Smooth muscle cell (in vitro differentiated cells): Measurements from ENCODE around the gene SLC24A3. TPM values are rescaled to one million over a fixed set of nuclear protein-coding genes. Genes with fewer than 3 reads are reported as not detected.

ENCODE experiments used
- DNase-seq: peaks from one replicate; lab custom pipeline; 2025; ENCODE audit not compliant: unreplicated experiment; lab: John Stamatoyannopoulos, UW
- H2AFZ ChIP-seq: fragments of 200-600 bp; sonication (generic); 2 replicates; pipeline ENCODE4 v1.6.0; 2016; ENCODE audit warnings: antibody characterized with exemption, low read depth, mild to moderate bottlenecking
- H3F3A ChIP-seq: fragments of 200-600 bp; sonication (generic); 2 replicates; pipeline ENCODE4 v1.6.0; 2017; ENCODE audit warnings: antibody characterized with exemption, low read depth
- H3K27ac ChIP-seq: fragments of 200-600 bp; sonication (generic); 2 replicates; pipeline ENCODE4 v1.5.1; 2016; ENCODE audit warnings: low read depth, mild to moderate bottlenecking
- H3K27me3 ChIP-seq: fragments of 200-600 bp; sonication (generic); 2 replicates; pipeline ENCODE4 v1.6.1; 2016; ENCODE audit warnings: low read depth, mild to moderate bottlenecking
- H3K36me3 ChIP-seq: fragments of 200-600 bp; sonication (generic); 2 replicates; pipeline ENCODE4 v1.5.1; 2016; ENCODE audit warnings: low read depth
- H3K4me1 ChIP-seq: fragments of 200-600 bp; sonication (generic); 2 replicates; pipeline ENCODE4 v1.5.1; 2016; ENCODE audit warnings: low read depth
- H3K4me2 ChIP-seq: fragments of 200-600 bp; sonication (generic); 2 replicates; pipeline ENCODE4 v1.6.0; 2016; ENCODE audit warnings: mild to moderate bottlenecking
- H3K4me3 ChIP-seq: fragments of 200-600 bp; sonication (generic); 2 replicates; pipeline ENCODE4 v1.5.1; 2016; ENCODE audit warnings: mild to moderate bottlenecking
- H3K79me2 ChIP-seq: fragments of 200-600 bp; sonication (generic); 2 replicates; pipeline ENCODE4 v1.6.0; 2016; ENCODE audit warnings: low read depth, mild to moderate bottlenecking
- H3K9ac ChIP-seq: fragments of 200-600 bp; sonication (generic); 2 replicates; pipeline ENCODE4 v1.6.0; 2016; ENCODE audit warnings: low read depth
- H3K9me3 ChIP-seq: fragments of 200-600 bp; sonication (generic); replicated peaks from 2 replicates; pipeline ENCODE4 v1.5.1; 2016; ENCODE audit warnings: low read depth
- H4K20me1 ChIP-seq: fragments of 200-600 bp; sonication (generic); 2 replicates; pipeline ENCODE4 v1.6.0; 2016; ENCODE audit warnings: low read depth
- CTCF ChIP-seq: fragments of 200-600 bp; sonication (generic); IDR thresholded peaks from 2 replicates; pipeline ENCODE4 v1.5.1; 2017; ENCODE audit warnings: borderline replicate concordance, mild to moderate bottlenecking, antibody characterized with exemption; ENCODE audit not compliant: insufficient read depth, poor library complexity, severe bottlenecking
- WGBS: methylation state at CpG from one replicate; pipeline ENCODE4 v1.1.7; 2016; ENCODE audit warnings: low lambda C conversion rate; 5-methylcytosine and 5-hydroxymethylcytosine counted together
- polyA plus RNA-seq: library from polyadenylated mRNA; unstranded; fragments of >200 nt; fragmentation: Nextera tagmentation; extraction: Ambion mirVana; gene quantifications from 2 replicates; pipeline ENCODE4 v1.2.1, GENCODE V29; 2016
- total RNA-seq: library from RNA; depleted of rRNA; stranded (reverse); fragments of >200 nt; gene quantifications from 2 replicates; pipeline ENCODE4 v1.2.3, GENCODE V29; 2014

The SLC24A3 gene
- total and polyA plus RNA-seq, 2 experiments from 2014 or later = 2.5 to 3.2 TPM

- H3K4me1 ChIP-seq = no peaks in the 10 kb centered on the region
- H3K27me3 ChIP-seq = no peaks in the 10 kb centered on the region
- no peaks in the 10 kb centered on the region for H3K36me3 ChIP-seq
- peak overlapping the region; percentile 38 for H3K27ac ChIP-seq
- DNase-seq = no peak
- H3K9me3 ChIP-seq = no peaks in the 10 kb centered on the region
- no peak overlapping the region for H3K4me2 ChIP-seq
- no peaks in the 10 kb centered on the region for H4K20me1 ChIP-seq
- H3K79me2 ChIP-seq = no peaks in the 10 kb centered on the region
- no peak overlapping the region for H3K9ac ChIP-seq
- no peak overlapping the region for H2AFZ ChIP-seq
- H3F3A ChIP-seq = peaks cover 4% of the 10 kb centered on the region
- H3K4me3 ChIP-seq = no peak overlapping the region
- TF ChIP-seq CTCF = no peak
- 72% methylated on average over 4 of the region's 4 CpGs for WGBS
Observed at GRCh38 chr20:19699180-19699971, 486.9 kb downstream of the SLC24A3 start.

GRCh38 chr20:19701429-19701828 lies 489.0 kb downstream of the SLC24A3 start:
- DNase-seq = no peak
- H3K9ac ChIP-seq = no peak overlapping the region
- H3K27ac ChIP-seq = no peak overlapping the region
- no peaks in the 10 kb centered on the region for H3K9me3 ChIP-seq
- no peak for TF ChIP-seq CTCF
- no peaks in the 10 kb centered on the region for H4K20me1 ChIP-seq
- H3K4me1 ChIP-seq = no peaks in the 10 kb centered on the region
- no peak overlapping the region for H2AFZ ChIP-seq
- H3F3A ChIP-seq = peaks cover 4% of the 10 kb centered on the region
- H3K4me3 ChIP-seq = no peak overlapping the region
- H3K79me2 ChIP-seq = no peaks in the 10 kb centered on the region
- no peak overlapping the region for H3K4me2 ChIP-seq
- no peaks in the 10 kb centered on the region for H3K27me3 ChIP-seq
- WGBS = 91% methylated on average over 3 of the region's 3 CpGs
- no peaks in the 10 kb centered on the region for H3K36me3 ChIP-seq

GRCh38 chr20:19706463-19706862 lies 494.0 kb downstream of the SLC24A3 start:
- H3K9me3 ChIP-seq = no peaks in the 10 kb centered on the region

More at GRCh38 chr20:19706463-19706862, 494.0 kb downstream of the SLC24A3 start:
- no peaks in the 10 kb centered on the region for H3K27me3 ChIP-seq
- WGBS = 91% methylated on average over 4 of the region's 4 CpGs
- no peak for DNase-seq
- H3K4me2 ChIP-seq = no peak overlapping the region
- H3K36me3 ChIP-seq = no peaks in the 10 kb centered on the region
- no peak overlapping the region for H2AFZ ChIP-seq
- no peak overlapping the region for H3K9ac ChIP-seq
- no peak for TF ChIP-seq CTCF
- no peaks in the 10 kb centered on the region for H3K4me1 ChIP-seq
- H3K4me3 ChIP-seq = no peak overlapping the region
- no peaks in the 10 kb centered on the region for H3K79me2 ChIP-seq
- H3K27ac ChIP-seq = no peak overlapping the region
- no peaks in the 10 kb centered on the region for H3F3A ChIP-seq
- no peaks in the 10 kb centered on the region for H4K20me1 ChIP-seq
